ENCODE data around the gene STAT5A.

DNA sequence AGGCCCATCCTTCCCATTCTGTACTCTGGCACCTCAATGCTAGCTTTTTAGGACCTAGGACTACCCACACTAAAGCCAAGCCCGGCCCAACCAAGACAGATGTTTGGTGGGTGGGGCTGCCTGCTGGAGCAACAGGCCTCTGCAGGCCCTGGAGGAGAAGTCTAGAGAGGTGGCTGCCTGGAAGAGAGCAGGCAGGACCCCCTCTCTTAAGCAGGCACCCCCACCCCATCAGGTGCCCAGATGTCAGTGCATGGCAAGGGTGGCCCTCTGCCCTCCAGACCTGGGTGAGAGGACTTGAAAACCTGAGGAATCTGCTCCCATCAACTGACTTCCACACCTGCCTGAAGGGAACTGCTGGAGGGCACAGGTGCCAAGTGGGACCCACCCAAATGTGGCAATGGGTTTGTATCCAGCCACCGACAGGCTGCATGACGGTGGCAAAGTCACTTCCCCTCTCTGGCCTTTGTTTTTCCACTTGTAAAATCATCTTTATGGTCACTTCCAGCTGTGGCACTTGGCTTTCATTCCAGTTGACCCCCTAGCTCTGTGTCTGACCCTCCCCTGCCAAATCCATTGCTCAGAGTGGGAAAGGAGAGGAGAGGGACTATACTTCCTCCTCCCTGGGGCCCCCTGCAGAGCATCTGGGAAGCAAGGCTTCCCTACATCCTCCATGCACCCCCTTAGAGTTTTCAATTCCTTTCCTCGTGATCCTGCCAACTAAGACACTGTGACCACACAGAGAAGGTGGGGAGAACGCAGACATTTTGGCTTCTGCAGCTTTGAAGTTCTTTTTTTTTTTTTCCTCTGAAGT, 1.7 kb upstream of the STAT5A start:
- TF ChIP-seq, protein P1, sequence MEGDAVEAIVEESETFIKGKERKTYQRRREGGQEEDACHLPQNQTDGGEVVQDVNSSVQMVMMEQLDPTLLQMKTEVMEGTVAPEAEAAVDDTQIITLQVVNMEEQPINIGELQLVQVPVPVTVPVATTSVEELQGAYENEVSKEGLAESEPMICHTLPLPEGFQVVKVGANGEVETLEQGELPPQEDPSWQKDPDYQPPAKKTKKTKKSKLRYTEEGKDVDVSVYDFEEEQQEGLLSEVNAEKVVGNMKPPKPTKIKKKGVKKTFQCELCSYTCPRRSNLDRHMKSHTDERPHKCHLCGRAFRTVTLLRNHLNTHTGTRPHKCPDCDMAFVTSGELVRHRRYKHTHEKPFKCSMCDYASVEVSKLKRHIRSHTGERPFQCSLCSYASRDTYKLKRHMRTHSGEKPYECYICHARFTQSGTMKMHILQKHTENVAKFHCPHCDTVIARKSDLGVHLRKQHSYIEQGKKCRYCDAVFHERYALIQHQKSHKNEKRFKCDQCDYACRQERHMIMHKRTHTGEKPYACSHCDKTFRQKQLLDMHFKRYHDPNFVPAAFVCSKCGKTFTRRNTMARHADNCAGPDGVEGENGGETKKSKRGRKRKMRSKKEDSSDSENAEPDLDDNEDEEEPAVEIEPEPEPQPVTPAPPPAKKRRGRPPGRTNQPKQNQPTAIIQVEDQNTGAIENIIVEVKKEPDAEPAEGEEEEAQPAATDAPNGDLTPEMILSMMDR (conservative IDR thresholded peaks at IDR 0.05; ENCODE audit: low read depth in 2 of 2): no peak
- no peak for TF ChIP-seq EZH2phosphoT487 (IDR thresholded peaks at IDR 0.05; ENCODE audit: unreplicated experiment)
- TF ChIP-seq EZH2 (IDR thresholded peaks at IDR 0.05; ENCODE audit: low read depth, unreplicated experiment): no peak
- no peak for TF ChIP-seq JUNB (IDR thresholded peaks at IDR 0.05; ENCODE audit: unreplicated experiment)
- TF ChIP-seq POLR2AphosphoS5 (IDR thresholded peaks at IDR 0.05; ENCODE audit: low read depth): no peak
- TF ChIP-seq, protein P2, sequence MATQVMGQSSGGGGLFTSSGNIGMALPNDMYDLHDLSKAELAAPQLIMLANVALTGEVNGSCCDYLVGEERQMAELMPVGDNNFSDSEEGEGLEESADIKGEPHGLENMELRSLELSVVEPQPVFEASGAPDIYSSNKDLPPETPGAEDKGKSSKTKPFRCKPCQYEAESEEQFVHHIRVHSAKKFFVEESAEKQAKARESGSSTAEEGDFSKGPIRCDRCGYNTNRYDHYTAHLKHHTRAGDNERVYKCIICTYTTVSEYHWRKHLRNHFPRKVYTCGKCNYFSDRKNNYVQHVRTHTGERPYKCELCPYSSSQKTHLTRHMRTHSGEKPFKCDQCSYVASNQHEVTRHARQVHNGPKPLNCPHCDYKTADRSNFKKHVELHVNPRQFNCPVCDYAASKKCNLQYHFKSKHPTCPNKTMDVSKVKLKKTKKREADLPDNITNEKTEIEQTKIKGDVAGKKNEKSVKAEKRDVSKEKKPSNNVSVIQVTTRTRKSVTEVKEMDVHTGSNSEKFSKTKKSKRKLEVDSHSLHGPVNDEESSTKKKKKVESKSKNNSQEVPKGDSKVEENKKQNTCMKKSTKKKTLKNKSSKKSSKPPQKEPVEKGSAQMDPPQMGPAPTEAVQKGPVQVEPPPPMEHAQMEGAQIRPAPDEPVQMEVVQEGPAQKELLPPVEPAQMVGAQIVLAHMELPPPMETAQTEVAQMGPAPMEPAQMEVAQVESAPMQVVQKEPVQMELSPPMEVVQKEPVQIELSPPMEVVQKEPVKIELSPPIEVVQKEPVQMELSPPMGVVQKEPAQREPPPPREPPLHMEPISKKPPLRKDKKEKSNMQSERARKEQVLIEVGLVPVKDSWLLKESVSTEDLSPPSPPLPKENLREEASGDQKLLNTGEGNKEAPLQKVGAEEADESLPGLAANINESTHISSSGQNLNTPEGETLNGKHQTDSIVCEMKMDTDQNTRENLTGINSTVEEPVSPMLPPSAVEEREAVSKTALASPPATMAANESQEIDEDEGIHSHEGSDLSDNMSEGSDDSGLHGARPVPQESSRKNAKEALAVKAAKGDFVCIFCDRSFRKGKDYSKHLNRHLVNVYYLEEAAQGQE (IDR thresholded peaks at IDR 0.05; ENCODE audit: unreplicated experiment): no peak

Data from GM23338 (cell line).